Measurements from ENCODE around the gene GABBR2.
"Not testable (repeated sequence)": the region's sequence is repeated elsewhere in the genome, so short reads cannot be mapped to it uniquely, and the experiment has no call there.

Gene GABBR2

GRCh38 chr9:98468567-98469239 lies 240.0 kb downstream of the GABBR2 start:
- DNase-seq: no peak

GRCh38 chr9:98465799-98466198 lies 242.9 kb downstream of the GABBR2 start:
- DNase-seq: no peak

GRCh38 chr9:98464156-98464690 lies 244.5 kb downstream of the GABBR2 start:
- not testable (repeated sequence) for DNase-seq

- DNase-seq: no peak
Observed at GRCh38 chr9:98462310-98462709, 246.4 kb downstream of the GABBR2 start.

- no peak for DNase-seq
Observed at GRCh38 chr9:98460704-98461103, 248.0 kb downstream of the GABBR2 start.

- peak; percentile 55 for DNase-seq
Observed at GRCh38 chr9:98457726-98458370, 250.9 kb downstream of the GABBR2 start.

- no peak for DNase-seq
Observed at GRCh38 chr9:98456156-98456613, 252.6 kb downstream of the GABBR2 start.

GRCh38 chr9:98455256-98456155 lies 253.2 kb downstream of the GABBR2 start:
- peak; percentile 47 for DNase-seq

- DNase-seq: peak; percentile 26
Observed at GRCh38 chr9:98453589-98454311, 255.0 kb downstream of the GABBR2 start.

GRCh38 chr9:98451576-98451975 lies 257.2 kb downstream of the GABBR2 start:
- DNase-seq: no peak

GRCh38 chr9:98450496-98450895 lies 258.2 kb downstream of the GABBR2 start:
- peak; percentile 79 for DNase-seq

- DNase-seq: peak; percentile 28
Observed at GRCh38 chr9:98449871-98450270, 258.9 kb downstream of the GABBR2 start.

GRCh38 chr9:98445576-98445975 lies 263.2 kb downstream of the GABBR2 start:
- no peak for DNase-seq

- no peak for DNase-seq
Observed at GRCh38 chr9:98444601-98445000, 264.1 kb downstream of the GABBR2 start.

- no peak for DNase-seq
Observed at GRCh38 chr9:98442541-98442940, 266.2 kb downstream of the GABBR2 start.

GRCh38 chr9:98442114-98442513 lies 266.6 kb downstream of the GABBR2 start:
- DNase-seq: no peak

GRCh38 chr9:98438666-98439065 lies 270.1 kb downstream of the GABBR2 start:
- no peak for DNase-seq

- no peak for DNase-seq
Observed at GRCh38 chr9:98437458-98438034, 271.2 kb downstream of the GABBR2 start.

- DNase-seq: no peak
Observed at GRCh38 chr9:98432960-98433359, 275.8 kb downstream of the GABBR2 start.

GRCh38 chr9:98432134-98432533 lies 276.6 kb downstream of the GABBR2 start:
- DNase-seq: no peak

GRCh38 chr9:98430535-98431292 lies 278.0 kb downstream of the GABBR2 start:
- no peak for DNase-seq
